Kidney (tissue), 14 donors: ENCODE data around the gene AASDH. TPM values are rescaled to one million over a fixed set of nuclear protein-coding genes. Genes with fewer than 3 reads are reported as not detected.
A peak's percentile ranks its signal among the peaks of the same experiment; 100 is the strongest.

Source experiments
- DNase-seq, 5 donors: peaks; one replicate each; pipeline ENCODE4 v3.0.0-alpha.2; 2013 to 2020
- FAIRE-seq: peaks from 2 replicates; lab custom pipeline; 2012; peaks lifted over from hg19 to GRCh38; lab: Jason Lieb, UNC
- H3K27ac ChIP-seq, 2 donors: one replicate each; pipeline ENCODE4 v1.7.0; 2013; ENCODE audit warnings: low read depth in 2 of 2, low read length in 2 of 2, inconsistent platforms in 1 of 2
- H3K27me3 ChIP-seq: one replicate; pipeline ENCODE4 v1.7.1; 2013; ENCODE audit warnings: low read length, inconsistent platforms; ENCODE audit not compliant: control insufficient read depth, insufficient read depth
- H3K36me3 ChIP-seq, 3 donors: one replicate each; pipeline versions ENCODE4 v1.7.0 to v1.7.1; 2013; ENCODE audit warnings: low read length in 3 of 3, control low read depth in 1 of 3, inconsistent platforms in 1 of 3; ENCODE audit not compliant: insufficient read depth in 3 of 3, control insufficient read depth in 2 of 3
- H3K4me1 ChIP-seq, 3 donors: one replicate each; pipeline versions ENCODE4 v1.7.0 to v1.7.1; 2013; ENCODE audit warnings: low read length in 3 of 3, inconsistent platforms in 1 of 3, low read depth in 1 of 3; ENCODE audit not compliant: control insufficient read depth in 2 of 3, insufficient read depth in 2 of 3
- H3K4me3 ChIP-seq, 3 donors: one replicate each; pipeline versions ENCODE4 v1.7.0 to v1.8.1; 2013; ENCODE audit warnings: low read length in 3 of 3, control low read depth in 1 of 3, inconsistent platforms in 1 of 3
- H3K9ac ChIP-seq, 3 donors: one replicate each; pipeline versions ENCODE4 v1.7.0 to v1.7.1; 2013; ENCODE audit warnings: low read length in 3 of 3, control low read depth in 1 of 3, inconsistent platforms in 1 of 3
- H3K9me3 ChIP-seq, 3 donors: one replicate each; pipeline versions ENCODE4 v1.7.0 to v1.7.1; 2013; ENCODE audit warnings: low read length in 3 of 3, control low read depth in 1 of 3, inconsistent platforms in 1 of 3; ENCODE audit not compliant: control insufficient read depth in 2 of 3, insufficient read depth in 1 of 3
- intact Hi-C: fragments of 100-400 bp; cut with DNase I; formaldehyde crosslinking; loops from one replicate; pipeline ENCODE4 v1.11.1; 2022
- polyA plus RNA-seq: library from polyadenylated mRNA; stranded (reverse); fragments of 350-450 nt; fragmentation: Illumina TruSeq; extraction: RNeasy Lipid Tissue Mini Kit (QIAGEN cat#74804); gene quantifications from one replicate; pipeline ENCODE4 v1.2.3, GENCODE V29; 2014; ENCODE audit warnings: low read depth, low replicate concordance; ENCODE audit not compliant: insufficient read depth
- total RNA-seq: library from RNA; stranded (reverse); fragmentation: NEBNext Ultra II Directional; extraction: Animal tissue kit (Norgen Biotek cat#: 25700); gene quantifications from one replicate; pipeline ENCODE4 v1.2.1, GENCODE V29; 2021
- TF ChIP-seq, protein P1 (sequence below): IDR thresholded peaks from 3 replicates; pipeline ENCODE4 v1.5.1; 2012; ENCODE audit warnings: mild to moderate bottlenecking, moderate library complexity, borderline replicate concordance; ENCODE audit not compliant: insufficient read depth; ENCODE audit errors: extremely low read depth
- donor health status: control.
- donor health status: control.
- donor health status: control.
- donor health status: control.
- donor health status: control.
- donor health status: DM: yes; HTN: yes; CAD: no.
- donor health status: Normal renal cell carcinoma (clear cell type).

AASDH gene
- total and polyA plus RNA-seq, 2 donors from 2014 or later, result 6.0 to 16.7 TPM

DNA sequence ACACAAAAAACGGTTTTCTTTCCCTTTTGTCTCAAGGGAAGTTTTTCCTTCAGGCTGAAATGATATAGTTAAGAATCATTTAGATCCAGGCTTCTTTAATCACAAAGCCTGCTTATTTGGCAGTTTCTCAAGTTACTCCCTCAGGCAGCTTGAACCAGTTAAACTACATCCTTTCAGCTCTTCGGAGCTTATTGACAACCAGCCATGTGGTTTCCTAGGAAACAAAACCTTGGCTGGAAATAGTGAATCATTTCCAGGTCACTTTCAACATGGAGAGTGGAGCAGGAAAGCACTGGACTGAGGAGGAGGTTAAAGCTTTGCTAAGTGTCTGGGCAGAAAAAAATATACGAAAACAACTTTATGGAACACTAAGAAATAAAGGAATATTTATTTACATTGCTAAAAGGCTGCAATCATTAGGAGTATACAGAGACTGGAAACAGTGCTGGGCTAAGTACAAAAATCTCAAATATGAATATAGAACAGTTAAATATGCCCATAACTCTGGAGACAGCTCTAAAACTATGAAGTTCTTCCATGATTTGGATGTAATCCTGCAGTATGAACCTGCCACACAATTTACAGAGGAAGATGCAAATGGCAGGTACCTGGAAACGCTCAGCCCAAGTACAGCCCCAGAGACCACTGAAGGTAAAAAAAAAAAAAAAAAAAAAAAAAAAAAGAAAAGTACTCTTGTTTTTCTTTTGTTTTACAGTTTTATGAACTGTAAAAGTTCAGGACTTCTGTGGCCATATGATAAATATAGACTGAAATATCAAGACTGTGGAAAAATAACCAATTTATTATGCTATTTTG, 23.2 kb upstream of the AASDH start:
- Histone ChIP-seq H3K9ac (peak overlapping the region in 2 of 3 donors; percentile 57 to 63), H3K27me3 (no peaks in the 10 kb centered on the region), H3K4me1 (peaks cover 0 to 9% (median 0%) of the 10 kb centered on the region in 3 donors), H3K36me3 (peaks cover 0 to under 1% (median 0%) of the 10 kb centered on the region in 3 donors), H3K9me3 (no peaks in the 10 kb centered on the region), H3K27ac (peak overlapping the region in 1 of 2 donors; percentile 67), H3K4me3 (peak overlapping the region; percentile 69 to 75 (median 74))
- DNase-seq, result peak in 4 of 5 donors; percentile 43 to 97 (median 84)
- intact Hi-C loops, result no loop called here
- TF ChIP-seq, protein P1, sequence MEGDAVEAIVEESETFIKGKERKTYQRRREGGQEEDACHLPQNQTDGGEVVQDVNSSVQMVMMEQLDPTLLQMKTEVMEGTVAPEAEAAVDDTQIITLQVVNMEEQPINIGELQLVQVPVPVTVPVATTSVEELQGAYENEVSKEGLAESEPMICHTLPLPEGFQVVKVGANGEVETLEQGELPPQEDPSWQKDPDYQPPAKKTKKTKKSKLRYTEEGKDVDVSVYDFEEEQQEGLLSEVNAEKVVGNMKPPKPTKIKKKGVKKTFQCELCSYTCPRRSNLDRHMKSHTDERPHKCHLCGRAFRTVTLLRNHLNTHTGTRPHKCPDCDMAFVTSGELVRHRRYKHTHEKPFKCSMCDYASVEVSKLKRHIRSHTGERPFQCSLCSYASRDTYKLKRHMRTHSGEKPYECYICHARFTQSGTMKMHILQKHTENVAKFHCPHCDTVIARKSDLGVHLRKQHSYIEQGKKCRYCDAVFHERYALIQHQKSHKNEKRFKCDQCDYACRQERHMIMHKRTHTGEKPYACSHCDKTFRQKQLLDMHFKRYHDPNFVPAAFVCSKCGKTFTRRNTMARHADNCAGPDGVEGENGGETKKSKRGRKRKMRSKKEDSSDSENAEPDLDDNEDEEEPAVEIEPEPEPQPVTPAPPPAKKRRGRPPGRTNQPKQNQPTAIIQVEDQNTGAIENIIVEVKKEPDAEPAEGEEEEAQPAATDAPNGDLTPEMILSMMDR, result no peak
- FAIRE-seq, result peak; percentile 99

DNA sequence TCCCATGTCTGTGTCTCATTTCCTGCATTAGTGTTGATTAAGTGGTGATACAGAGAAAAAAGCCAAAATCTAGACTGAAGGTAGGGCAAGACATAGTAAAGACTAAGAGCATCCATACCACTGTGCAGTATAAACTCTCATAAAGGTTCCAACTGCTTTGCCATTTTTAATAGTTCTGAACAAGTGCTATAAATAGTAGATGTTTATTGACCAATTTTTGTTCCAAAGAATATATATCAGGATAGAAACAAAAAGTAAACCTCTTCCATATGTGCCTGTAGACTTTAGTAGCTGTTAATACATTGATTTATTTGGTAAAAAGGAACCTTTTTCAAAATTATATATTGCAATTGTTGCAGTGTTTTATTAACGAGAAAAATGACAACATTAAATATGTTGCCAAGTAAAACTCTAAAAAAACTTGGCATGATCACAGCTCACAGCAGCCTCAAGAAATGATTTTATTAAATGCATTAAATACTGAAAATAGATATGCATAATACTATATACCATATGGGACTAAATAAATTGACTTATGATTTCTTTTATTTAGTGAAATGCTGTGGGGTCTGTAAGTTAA, 22.3 kb upstream of the AASDH start:
- no peaks in the 10 kb centered on the region for H3K9me3 ChIP-seq
- H3K36me3 ChIP-seq, result peaks cover 0 to 2% (median 0%) of the 10 kb centered on the region in 3 donors
- peaks cover 0 to 9% (median 0%) of the 10 kb centered on the region in 3 donors for H3K4me1 ChIP-seq
- H3K27me3 ChIP-seq, result no peaks in the 10 kb centered on the region
- intact Hi-C loops, result no loop called here
- H3K27ac ChIP-seq, result peak overlapping the region in 1 of 2 donors; percentile 2
- no peak for FAIRE-seq
- TF ChIP-seq, protein P1, result no peak
- peak overlapping the region in 2 of 3 donors; percentile 6 to 63 for H3K9ac ChIP-seq
- peak overlapping the region in 1 of 3 donors; percentile 75 for H3K4me3 ChIP-seq
- peak in 2 of 5 donors; percentile 13 to 15 for DNase-seq

DNA sequence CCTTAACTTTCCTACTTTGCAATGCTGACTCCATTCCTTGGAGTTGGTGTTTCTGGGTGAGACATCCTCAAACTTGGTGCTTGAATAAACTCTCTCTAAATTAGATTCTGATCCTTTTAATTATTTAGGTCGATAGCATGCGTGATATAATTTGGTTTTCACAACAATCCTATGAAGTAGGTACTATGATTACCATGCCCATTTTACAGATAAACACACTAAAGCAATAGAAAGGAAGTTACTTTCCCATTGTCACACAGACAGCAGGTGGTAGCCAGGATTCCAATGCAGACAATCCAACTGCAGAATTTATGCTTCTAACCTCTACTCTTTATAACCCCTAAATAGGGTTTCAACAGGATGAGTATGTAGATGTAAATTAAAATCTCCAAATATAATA, 21.7 kb upstream of the AASDH start:
- intact Hi-C loops, result no loop called here

More for the DNA sequence above, 21.7 kb upstream of the AASDH start:
- Histone ChIP-seq H3K4me1 (peaks cover 0 to 9% (median 0%) of the 10 kb centered on the region in 3 donors), H3K9me3 (no peaks in the 10 kb centered on the region), H3K27me3 (no peaks in the 10 kb centered on the region), H3K27ac (no peak overlapping the region), H3K36me3 (peaks cover 0 to 2% (median 0%) of the 10 kb centered on the region in 3 donors), H3K4me3 (peak overlapping the region in 1 of 3 donors; percentile 20), H3K9ac (no peak overlapping the region)
- TF ChIP-seq, protein P1, result no peak
- FAIRE-seq (no peak), DNase-seq (no peak)
